ENCODE data around the gene LSMEM2. TPM values are rescaled to one million over a fixed set of nuclear protein-coding genes. Genes with fewer than 3 reads are reported as not detected.
A peak's percentile ranks its signal among the peaks of the same experiment; 100 is the strongest.

LSMEM2 gene
- total and polyA plus RNA-seq, 2 of the 8 experiments (the other 6 are each of a cell fraction or from before 2014, with no cell fraction given) = 0.58 to 0.68 TPM

GRCh38 chr3:50263478-50264382, 15.2 kb upstream of the LSMEM2 start:
- peaks cover 0 to 54% (median 44%) of the 10 kb centered on the region in 4 experiments; a peak in 6 of 7 replicates for H3K4me1 ChIP-seq (replicated peaks in 1 of 4; ENCODE audit: control insufficient read depth in 3 of 4, insufficient read depth in 4 of 4, low read length in 3 of 4)
- H3K79me2 ChIP-seq (ENCODE audit: control insufficient read depth in 1 of 2, insufficient read depth in 2 of 2, low read length in 2 of 2) = no peaks in the 10 kb centered on the region
- no peak overlapping the region; a peak in 1 of 7 replicates for H3K9ac ChIP-seq (replicated peaks in 1 of 4; ENCODE audit: extremely low read depth in 1 of 4, low read depth in 3 of 4, low read length in 3 of 4)
- H3K14ac ChIP-seq (ENCODE audit: insufficient read length) = no peak overlapping the region
- peaks cover 4% of the 10 kb centered on the region; the same call in 1 of the 2 replicates for H3K23me2 ChIP-seq (ENCODE audit: low read depth, low read length)
- H3K9me3 ChIP-seq (ENCODE audit: insufficient read depth in 2 of 2, low read depth in 1 of 2, low read length in 1 of 2) = no peaks in the 10 kb centered on the region
- 0 out of 8 replicates have a peak overlapping the region, but pooled peaks of 2 of the 4 experiments have one; percentile 1 to 19 for H3K4me3 ChIP-seq (ENCODE audit: extremely low read depth in 1 of 4, insufficient read depth in 2 of 4, low read depth in 3 of 4, low read length in 4 of 4)
- peak overlapping the region; percentile 86 for H2BK5ac ChIP-seq (ENCODE audit: low read depth, low read length)
- H2BK15ac ChIP-seq (ENCODE audit: low read length) = no peak overlapping the region
- peak overlapping the region; percentile 86 for H3K4ac ChIP-seq (replicated peaks; ENCODE audit: insufficient read length, low read depth, low read length)
- peaks cover 0 to 1% of the 10 kb centered on the region in 2 experiments for H4K20me1 ChIP-seq (replicated peaks in 1 of 2; ENCODE audit: control insufficient read depth in 1 of 2, insufficient read depth in 2 of 2, low read length in 2 of 2)
- H2BK20ac ChIP-seq (ENCODE audit: low read length) = peak overlapping the region; percentile 97; the same call in 1 of the 2 replicates
- ChIA-PET POLR2A (ENCODE audit: partially characterized antibody) (interaction anchor here (0.6 to 3.5 kb wide), 23 partner anchors 9 to 584 kb away, joined by 3 to 19 read pairs (median 5); partner anchors contain the start of genes GNAI2, HYAL2, LSMEM2 and RASSF1), CTCF (ENCODE audit: partially characterized antibody) (interaction anchor here (0.6 to 53.5 kb wide), 15 partner anchors 8 to 462 kb away, joined by 3 to 2149 read pairs (median 5); partner anchors contain the start of genes GNAI2, GNAT1, LSMEM2 and SLC38A3)
- peak overlapping the region; percentile 42 for H3K56ac ChIP-seq (replicated peaks; ENCODE audit: insufficient read length, low read depth, low read length)
- H3K27ac ChIP-seq (ENCODE audit: low read depth, low read length) = peak overlapping the region; percentile 69; the same call in 1 of the 2 replicates
- H4K91ac ChIP-seq (replicated peaks; ENCODE audit: insufficient read length, low read length) = peak overlapping the region; percentile 77
- H3K23ac ChIP-seq (ENCODE audit: insufficient read length) = no peak overlapping the region
- H4K8ac ChIP-seq (ENCODE audit: extremely low read depth, insufficient read depth, low read length) = peak overlapping the region; percentile 88
- H3K27me3 ChIP-seq (replicated peaks in 1 of 4; ENCODE audit: control insufficient read depth in 3 of 4, extremely low read depth in 1 of 4, insufficient read depth in 3 of 4, low read length in 3 of 4) = no peaks in the 10 kb centered on the region; a peak in 2 of 7 replicates
- no peaks in the 10 kb centered on the region for H3K36me3 ChIP-seq (ENCODE audit: control insufficient read depth in 2 of 4, insufficient read depth in 4 of 4, low read length in 3 of 4)
- DNase-seq (ENCODE audit: low read depth in 1 of 2, low spot score in 2 of 2) = no peak
- peak overlapping the region; percentile 46 to 58 for H3K4me2 ChIP-seq (ENCODE audit: insufficient read depth in 1 of 2, low read depth in 2 of 2, low read length in 2 of 2)
- H3K18ac ChIP-seq (ENCODE audit: extremely low read depth, low read length) = peak overlapping the region; percentile 80
- no peak for FAIRE-seq
- no peak overlapping the region for H2AFZ ChIP-seq (ENCODE audit: low read length)
- peak overlapping the region; percentile 69 for H4K5ac ChIP-seq (ENCODE audit: insufficient read length, low read depth, low read length)
- H2AK5ac ChIP-seq (ENCODE audit: low read depth, low read length) = no peak overlapping the region; the same call in 1 of the 2 replicates
- H2BK120ac ChIP-seq (replicated peaks; ENCODE audit: low read depth, low read length) = peak overlapping the region; percentile 36
- 73% methylated on average over 6 of the region's 6 CpGs; no CpG with 5 or more reads in 1 of the 2 experiments for WGBS, 2 experiments (ENCODE audit: extremely low coverage in 1 of 2, insufficient coverage in 1 of 2, insufficient read length in 1 of 2, insufficient replicate concordance in 2 of 2, low coverage in 1 of 2, low lambda C conversion rate in 2 of 2, missing lambda C conversion rate in 1 of 2)
- H2BK12ac ChIP-seq (ENCODE audit: low read depth, low read length) = peak overlapping the region; percentile 99
- H3K79me1 ChIP-seq (ENCODE audit: low read depth, low read length) = no peaks in the 10 kb centered on the region
- TF ChIP-seq KDM4A (IDR thresholded peaks at IDR 0.05; ENCODE audit: low read depth, low read length, severe bottlenecking) = no peak
- no peak for TF ChIP-seq ATF3 (IDR thresholded peaks at IDR 0.05; ENCODE audit: insufficient read depth, low read depth, low read length)
- no peak; a peak in 1 of 3 replicates for TF ChIP-seq POLR2A (IDR thresholded peaks at IDR 0.05; ENCODE audit: control extremely low read depth in 1 of 2, low read depth in 2 of 2, low read length in 2 of 2)
- no peak for TF ChIP-seq SAP30 (IDR thresholded peaks at IDR 0.05; ENCODE audit: insufficient read depth, insufficient replicate concordance, low read length)
- no peak for TF ChIP-seq RNF2 (IDR thresholded peaks at IDR 0.05; ENCODE audit: borderline replicate concordance, low read depth, low read length, missing control alignments, poor library complexity, severe bottlenecking)
- TF ChIP-seq BACH1 (IDR thresholded peaks at IDR 0.05; ENCODE audit: low read length) = no peak
- TF ChIP-seq EP300 (IDR thresholded peaks at IDR 0.05; ENCODE audit: borderline replicate concordance in 1 of 2, low read depth in 2 of 2, low read length in 2 of 2) = no peak
- TF ChIP-seq JUND (IDR thresholded peaks at IDR 0.05; ENCODE audit: low read length) = no peak
- no peak for TF ChIP-seq TBP (IDR thresholded peaks at IDR 0.05; ENCODE audit: low read depth, low read length)
